Epithelial cell of proximal tubule (primary cell): Measurements from ENCODE around the gene CRACR2B. TPM values are rescaled to one million over a fixed set of nuclear protein-coding genes. Genes with fewer than 3 reads are reported as not detected.

Experiments
- DNase-seq: peaks from one replicate; pipeline ENCODE4 v3.0.0-alpha.2; 2011; ENCODE audit warnings: low read depth
- H3K4me3 ChIP-seq: 2 replicates; pipeline ENCODE4 v1.5.1; 2011; ENCODE audit warnings: low read depth, mild to moderate bottlenecking, low read length
- CTCF ChIP-seq: conservative IDR thresholded peaks from 2 replicates; pipeline ENCODE4 v1.5.1; 2012; ENCODE audit warnings: low read depth, mild to moderate bottlenecking, low read length
- total RNA-seq: library from RNA; depleted of rRNA; stranded (reverse); fragments of >200 nt; gene quantifications from 2 replicates; pipeline ENCODE4 v1.2.3, GENCODE V29; 2015

Gene CRACR2B
- total RNA-seq, 1 donor from 2014 or later: 55.7 TPM

- TF ChIP-seq CTCF: peak; percentile 38
- no peak for DNase-seq
- H3K4me3 ChIP-seq: no peak overlapping the region
Measured at GRCh38 chr11:870127-870413, 42.4 kb downstream of the CRACR2B start.

GRCh38 chr11:870418-870817 is 42.7 kb downstream of the CRACR2B start:
- H3K4me3 ChIP-seq: no peak overlapping the region
- TF ChIP-seq CTCF: no peak
- DNase-seq: no peak

- no peak for TF ChIP-seq CTCF
- no peak for DNase-seq
- H3K4me3 ChIP-seq: no peak overlapping the region
Measured at GRCh38 chr11:871472-871871, 43.8 kb downstream of the CRACR2B start.

- no peak for DNase-seq
- no peak for TF ChIP-seq CTCF
- H3K4me3 ChIP-seq: no peak overlapping the region
Measured at GRCh38 chr11:872799-873198, 45.1 kb downstream of the CRACR2B start.

- DNase-seq: no peak
- no peak for TF ChIP-seq CTCF
- no peak overlapping the region for H3K4me3 ChIP-seq
Measured at GRCh38 chr11:873706-874105, 46.0 kb downstream of the CRACR2B start.

GRCh38 chr11:875203-875602 is 47.5 kb downstream of the CRACR2B start:
- DNase-seq: no peak
- TF ChIP-seq CTCF: no peak
- H3K4me3 ChIP-seq: no peak overlapping the region

- no peak overlapping the region for H3K4me3 ChIP-seq
- no peak for TF ChIP-seq CTCF
- no peak for DNase-seq
Measured at GRCh38 chr11:875769-876301, 48.1 kb downstream of the CRACR2B start.
